Measurements from ENCODE around the gene ATP6V1E1. TPM values are rescaled to one million over a fixed set of nuclear protein-coding genes. Genes with fewer than 3 reads are reported as not detected.

ATP6V1E1 gene
- total RNA-seq, 1 donor from 2014 or later: 64.2 TPM

GRCh38 chr22:17607891-17608521, 20.5 kb downstream of the ATP6V1E1 start:
- H3K36me3 Mint-ChIP-seq: peaks cover 9% of the 10 kb centered on the region
- H3K27me3 Mint-ChIP-seq: no peaks in the 10 kb centered on the region
- TF ChIP-seq, protein P1, sequence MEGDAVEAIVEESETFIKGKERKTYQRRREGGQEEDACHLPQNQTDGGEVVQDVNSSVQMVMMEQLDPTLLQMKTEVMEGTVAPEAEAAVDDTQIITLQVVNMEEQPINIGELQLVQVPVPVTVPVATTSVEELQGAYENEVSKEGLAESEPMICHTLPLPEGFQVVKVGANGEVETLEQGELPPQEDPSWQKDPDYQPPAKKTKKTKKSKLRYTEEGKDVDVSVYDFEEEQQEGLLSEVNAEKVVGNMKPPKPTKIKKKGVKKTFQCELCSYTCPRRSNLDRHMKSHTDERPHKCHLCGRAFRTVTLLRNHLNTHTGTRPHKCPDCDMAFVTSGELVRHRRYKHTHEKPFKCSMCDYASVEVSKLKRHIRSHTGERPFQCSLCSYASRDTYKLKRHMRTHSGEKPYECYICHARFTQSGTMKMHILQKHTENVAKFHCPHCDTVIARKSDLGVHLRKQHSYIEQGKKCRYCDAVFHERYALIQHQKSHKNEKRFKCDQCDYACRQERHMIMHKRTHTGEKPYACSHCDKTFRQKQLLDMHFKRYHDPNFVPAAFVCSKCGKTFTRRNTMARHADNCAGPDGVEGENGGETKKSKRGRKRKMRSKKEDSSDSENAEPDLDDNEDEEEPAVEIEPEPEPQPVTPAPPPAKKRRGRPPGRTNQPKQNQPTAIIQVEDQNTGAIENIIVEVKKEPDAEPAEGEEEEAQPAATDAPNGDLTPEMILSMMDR (conservative IDR thresholded peaks at IDR 0.05): no peak
- no peaks in the 10 kb centered on the region for H3K4me1 Mint-ChIP-seq (ENCODE audit: unreplicated experiment)
- no peaks in the 10 kb centered on the region for H3K9me3 Mint-ChIP-seq
- no peak overlapping the region for H3K27ac Mint-ChIP-seq
- H3K4me3 Mint-ChIP-seq: no peak overlapping the region
- DNase-seq (ENCODE audit: extremely low spot score, unreplicated experiment): no peak

DNA sequence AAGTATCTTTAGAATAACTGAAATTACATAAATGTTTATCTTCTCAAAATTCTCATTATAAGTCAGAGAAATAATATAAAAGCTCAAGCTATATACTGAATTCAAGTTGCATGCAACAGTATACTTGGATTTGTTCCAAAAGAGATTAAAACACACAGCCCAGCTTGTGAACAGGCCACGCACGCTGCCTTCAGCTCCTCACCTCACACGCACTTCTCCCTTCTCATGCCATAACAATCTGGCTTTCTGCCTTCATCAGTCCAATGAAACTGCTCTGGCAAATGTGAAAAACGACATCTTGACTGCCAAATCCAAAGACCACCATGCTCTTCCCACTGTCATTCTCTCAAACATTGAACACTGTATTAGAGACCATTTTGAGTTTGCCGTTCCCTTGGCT, 22.1 kb downstream of the ATP6V1E1 start:
- H3K4me1 Mint-ChIP-seq (ENCODE audit: unreplicated experiment): no peaks in the 10 kb centered on the region
- TF ChIP-seq, protein P1 (conservative IDR thresholded peaks at IDR 0.05): no peak
- H3K9me3 Mint-ChIP-seq: no peaks in the 10 kb centered on the region
- H3K4me3 Mint-ChIP-seq: no peak overlapping the region
- H3K36me3 Mint-ChIP-seq: peaks cover 5% of the 10 kb centered on the region
- no peak for DNase-seq (ENCODE audit: extremely low spot score, unreplicated experiment)
- no peaks in the 10 kb centered on the region for H3K27me3 Mint-ChIP-seq
- H3K27ac Mint-ChIP-seq: no peak overlapping the region

GRCh38 chr22:17603668-17604067, 24.9 kb downstream of the ATP6V1E1 start:
- H3K27ac Mint-ChIP-seq: no peak overlapping the region
- no peaks in the 10 kb centered on the region for H3K27me3 Mint-ChIP-seq
- no peak overlapping the region for H3K4me3 Mint-ChIP-seq
- TF ChIP-seq, protein P1 (conservative IDR thresholded peaks at IDR 0.05): no peak
- no peaks in the 10 kb centered on the region for H3K9me3 Mint-ChIP-seq
- no peak for DNase-seq (ENCODE audit: extremely low spot score, unreplicated experiment)
- peaks cover 5% of the 10 kb centered on the region for H3K36me3 Mint-ChIP-seq
- no peaks in the 10 kb centered on the region for H3K4me1 Mint-ChIP-seq (ENCODE audit: unreplicated experiment)

- H3K27ac Mint-ChIP-seq: peak overlapping the region; percentile 48
- TF ChIP-seq, protein P1 (conservative IDR thresholded peaks at IDR 0.05): no peak
Observed at GRCh38 chr22:17601031-17601430, 27.5 kb downstream of the ATP6V1E1 start.

GRCh38 chr22:17598318-17598717, 30.2 kb downstream of the ATP6V1E1 start:
- no peak overlapping the region for H3K4me3 Mint-ChIP-seq
- H3K36me3 Mint-ChIP-seq: peaks cover 31% of the 10 kb centered on the region
- no peaks in the 10 kb centered on the region for H3K27me3 Mint-ChIP-seq
- no peak for DNase-seq (ENCODE audit: extremely low spot score, unreplicated experiment)
- H3K4me1 Mint-ChIP-seq (ENCODE audit: unreplicated experiment): no peaks in the 10 kb centered on the region
- H3K9me3 Mint-ChIP-seq: no peaks in the 10 kb centered on the region
- TF ChIP-seq, protein P1 (conservative IDR thresholded peaks at IDR 0.05): no peak
- no peak overlapping the region for H3K27ac Mint-ChIP-seq

More at GRCh38 chr22:17601031-17601430, 27.5 kb downstream of the ATP6V1E1 start:
- H3K27me3 Mint-ChIP-seq: no peaks in the 10 kb centered on the region
- DNase-seq (ENCODE audit: extremely low spot score, unreplicated experiment): no peak
- H3K4me1 Mint-ChIP-seq (ENCODE audit: unreplicated experiment): no peaks in the 10 kb centered on the region
- peaks cover 24% of the 10 kb centered on the region for H3K36me3 Mint-ChIP-seq
- H3K9me3 Mint-ChIP-seq: no peaks in the 10 kb centered on the region
- no peak overlapping the region for H3K4me3 Mint-ChIP-seq

Data from type B pancreatic cell (in vitro differentiated cells).